HepG2 (cell line): ENCODE measurements around the gene PIM3. TPM values are rescaled to one million over a fixed set of nuclear protein-coding genes. Genes with fewer than 3 reads are reported as not detected.

Experiments used
- AFF4 ChIP-seq: sonication (generic); formaldehyde crosslinking; IDR thresholded peaks from 2 replicates; pipeline ENCODE4 v1.4.0; 2020; ENCODE audit warnings: missing genetic modification reagents
- GPBP1L1 ChIP-seq: sonication (generic); formaldehyde crosslinking; IDR thresholded peaks from 2 replicates; pipeline ENCODE4 v1.5.0; 2020; ENCODE audit warnings: mild to moderate bottlenecking, missing genetic modification reagents
- MEIS2 ChIP-seq: sonication (generic); formaldehyde crosslinking; IDR thresholded peaks from 2 replicates; pipeline ENCODE4 v1.9.0; 2021; ENCODE audit warnings: mild to moderate bottlenecking, missing genetic modification reagents
- MXD1 ChIP-seq: sonication (generic); formaldehyde crosslinking; IDR thresholded peaks from 2 replicates; pipeline ENCODE4 v1.4.0; 2020; ENCODE audit warnings: mild to moderate bottlenecking, missing genetic modification reagents
- NFIB ChIP-seq: sonication (generic); formaldehyde crosslinking; IDR thresholded peaks from 2 replicates; pipeline ENCODE4 v1.9.0; 2021; ENCODE audit warnings: missing genetic modification reagents, mild to moderate bottlenecking, borderline replicate concordance
- STAT6 ChIP-seq: sonication (generic); formaldehyde crosslinking; IDR thresholded peaks from 2 replicates; pipeline ENCODE4 v1.4.0; 2020; ENCODE audit warnings: missing genetic modification reagents, mild to moderate bottlenecking, borderline replicate concordance
- TBX3 ChIP-seq: fragments of 450-650 bp; IDR thresholded peaks from 2 replicates; pipeline ENCODE4 v1.6.1; 2017; ENCODE audit warnings: antibody characterized with exemption, mild to moderate bottlenecking, inconsistent platforms, borderline replicate concordance
- ZBTB26 ChIP-seq: IDR thresholded peaks from 2 replicates; pipeline ENCODE4 v1.6.1; 2016; ENCODE audit warnings: missing compliant biosample characterization, missing genetic modification reagents, borderline replicate concordance
- ZNF205 ChIP-seq: IDR thresholded peaks from 2 replicates; pipeline ENCODE4 v1.6.1; 2018; ENCODE audit warnings: missing biosample characterization, missing genetic modification reagents
- ZNF446 ChIP-seq: sonication (generic); formaldehyde crosslinking; IDR thresholded peaks from 2 replicates; pipeline ENCODE4 v1.5.0; 2020; ENCODE audit warnings: mild to moderate bottlenecking, missing genetic modification reagents
- ZNF530 ChIP-seq: sonication (generic); formaldehyde crosslinking; IDR thresholded peaks from 2 replicates; pipeline ENCODE4 v1.5.0; 2020; ENCODE audit warnings: low read depth, mild to moderate bottlenecking, missing genetic modification reagents
- ZNF546 ChIP-seq: sonication (generic); formaldehyde crosslinking; conservative IDR thresholded peaks from 2 replicates; pipeline ENCODE4 v1.8.1; 2023; ENCODE audit warnings: mild to moderate bottlenecking, missing genetic modification reagents
- ZNF552 ChIP-seq: sonication (generic); formaldehyde crosslinking; IDR thresholded peaks from 2 replicates; pipeline ENCODE4 v1.9.0; 2022; ENCODE audit warnings: missing genetic modification reagents, mild to moderate bottlenecking, borderline replicate concordance
- ZNF569 ChIP-seq: sonication (generic); formaldehyde crosslinking; IDR thresholded peaks from 2 replicates; pipeline ENCODE4 v1.5.0; 2020; ENCODE audit warnings: mild to moderate bottlenecking, missing genetic modification reagents, moderate library complexity, borderline replicate concordance
- ZNF670 ChIP-seq: sonication (generic); formaldehyde crosslinking; IDR thresholded peaks from 2 replicates; pipeline ENCODE4 v1.8.0; 2022; ENCODE audit warnings: mild to moderate bottlenecking, missing genetic modification reagents, borderline replicate concordance
- ZNF678 ChIP-seq: sonication (generic); formaldehyde crosslinking; IDR thresholded peaks from 2 replicates; pipeline ENCODE4 v1.4.0; 2020; ENCODE audit warnings: mild to moderate bottlenecking, missing genetic modification reagents
- polyA plus RNA-seq, 8 experiments: library from polyadenylated mRNA; depleted of rRNA in 3 of 8; stranded (reverse) in 7 of 8; unstranded in 1 of 8; fragments of >200 nt; fragmentation: Illumina TruSeq in 4 of 8; extraction: Trizol in 4 of 8; gene quantifications; 2 replicates each; pipeline versions ENCODE4 v1.2.1 to v1.2.3, GENCODE V29; 2011 to 2016; ENCODE audit warnings: low read depth in 4 of 8, missing spikeins in 1 of 8, mixed read lengths in 1 of 8; ENCODE audit not compliant: insufficient read depth in 1 of 8
- total RNA-seq, 5 experiments: library from RNA; depleted of rRNA; stranded (reverse); fragments of >200 nt; fragmentation: Illumina TruSeq; extraction: Trizol; gene quantifications; 2 replicates each; pipeline ENCODE4 v1.2.3, GENCODE V29; 2016; ENCODE audit warnings: low read depth in 1 of 5

PIM3 gene
- total and polyA plus RNA-seq, 2 of the 13 experiments (the other 11 are each of a cell fraction or from before 2014, with no cell fraction given) = 21.6 to 31.2 TPM

GRCh38 chr22:49948958-49949913, 11.3 kb upstream of the PIM3 start (continued):
- TF ChIP-seq STAT6 (no peak; the same call in 1 of the 2 replicates), ZNF678 (CRISPR knock-in tag) (no peak), ZNF546 (CRISPR knock-in tag) (no peak), ZNF569 (CRISPR knock-in tag) (no peak), ZNF205 (CRISPR knock-in tag) (peak; percentile 55; the same call in 1 of the 2 replicates), MXD1 (CRISPR knock-in tag) (peak; percentile 82), NFIB (CRISPR knock-in tag) (no peak), ZNF552 (no peak; the same call in 1 of the 2 replicates), ZNF446 (CRISPR knock-in tag) (no peak), ZNF670 (CRISPR knock-in tag) (no peak), MEIS2 (CRISPR knock-in tag) (no peak), ZBTB26 (CRISPR knock-in tag) (peak; percentile 22), GPBP1L1 (CRISPR knock-in tag) (no peak), AFF4 (CRISPR knock-in tag) (no peak), TBX3 (no peak; the same call in 1 of the 2 replicates), ZNF530 (CRISPR knock-in tag) (no peak)
